ENCODE measurements around the gene CDKAL1.

DNA sequence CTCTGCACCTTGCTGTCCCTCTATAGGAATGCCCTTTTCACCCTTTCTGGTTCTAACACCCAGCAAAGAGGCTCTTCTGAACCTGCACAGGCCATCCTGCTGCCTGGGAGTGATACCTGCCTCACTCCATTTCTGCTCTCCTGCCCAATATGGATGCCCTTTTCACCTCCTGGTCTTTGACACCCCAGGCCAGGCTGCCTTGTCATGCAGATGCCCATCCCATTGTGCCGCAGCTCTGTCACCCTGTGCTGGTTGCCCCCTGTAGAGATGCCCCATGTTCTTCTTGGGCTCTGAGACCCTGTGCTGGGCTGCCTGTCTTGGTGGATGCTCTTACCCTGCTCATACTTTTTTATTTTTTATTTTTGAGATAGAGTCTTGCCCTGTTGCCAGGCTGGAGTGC, 95.3 kb downstream of the CDKAL1 start:
- no peak for TF ChIP-seq RFX5 (IDR thresholded peaks at IDR 0.05; ENCODE audit: low read depth, low read length)
- TF ChIP-seq, protein P1, sequence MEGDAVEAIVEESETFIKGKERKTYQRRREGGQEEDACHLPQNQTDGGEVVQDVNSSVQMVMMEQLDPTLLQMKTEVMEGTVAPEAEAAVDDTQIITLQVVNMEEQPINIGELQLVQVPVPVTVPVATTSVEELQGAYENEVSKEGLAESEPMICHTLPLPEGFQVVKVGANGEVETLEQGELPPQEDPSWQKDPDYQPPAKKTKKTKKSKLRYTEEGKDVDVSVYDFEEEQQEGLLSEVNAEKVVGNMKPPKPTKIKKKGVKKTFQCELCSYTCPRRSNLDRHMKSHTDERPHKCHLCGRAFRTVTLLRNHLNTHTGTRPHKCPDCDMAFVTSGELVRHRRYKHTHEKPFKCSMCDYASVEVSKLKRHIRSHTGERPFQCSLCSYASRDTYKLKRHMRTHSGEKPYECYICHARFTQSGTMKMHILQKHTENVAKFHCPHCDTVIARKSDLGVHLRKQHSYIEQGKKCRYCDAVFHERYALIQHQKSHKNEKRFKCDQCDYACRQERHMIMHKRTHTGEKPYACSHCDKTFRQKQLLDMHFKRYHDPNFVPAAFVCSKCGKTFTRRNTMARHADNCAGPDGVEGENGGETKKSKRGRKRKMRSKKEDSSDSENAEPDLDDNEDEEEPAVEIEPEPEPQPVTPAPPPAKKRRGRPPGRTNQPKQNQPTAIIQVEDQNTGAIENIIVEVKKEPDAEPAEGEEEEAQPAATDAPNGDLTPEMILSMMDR (IDR thresholded peaks at IDR 0.05 in 2 of 3, conservative IDR thresholded peaks at IDR 0.05 in 1 of 3; ENCODE audit: control insufficient read depth in 2 of 3, extremely low read depth in 1 of 3, insufficient read depth in 1 of 3, low read depth in 3 of 3, low read length in 3 of 3) = no peak
- no peak for TF ChIP-seq RELA (IDR thresholded peaks at IDR 0.05; ENCODE audit: borderline replicate concordance, partially characterized antibody)
- no peak for TF ChIP-seq ATF7 (IDR thresholded peaks at IDR 0.05; ENCODE audit: low read depth)
- no peak for TF ChIP-seq TAF1 (IDR thresholded peaks at IDR 0.05; ENCODE audit: borderline replicate concordance, low read depth, low read length)
- no peak for TF ChIP-seq CBX5 (IDR thresholded peaks at IDR 0.05; ENCODE audit: low read depth)
- TF ChIP-seq SRF (IDR thresholded peaks at IDR 0.05; ENCODE audit: low read depth in 2 of 2, low read length in 2 of 2) = no peak
- TF ChIP-seq CHD4 (IDR thresholded peaks at IDR 0.05) = no peak
- TF ChIP-seq, protein P2, sequence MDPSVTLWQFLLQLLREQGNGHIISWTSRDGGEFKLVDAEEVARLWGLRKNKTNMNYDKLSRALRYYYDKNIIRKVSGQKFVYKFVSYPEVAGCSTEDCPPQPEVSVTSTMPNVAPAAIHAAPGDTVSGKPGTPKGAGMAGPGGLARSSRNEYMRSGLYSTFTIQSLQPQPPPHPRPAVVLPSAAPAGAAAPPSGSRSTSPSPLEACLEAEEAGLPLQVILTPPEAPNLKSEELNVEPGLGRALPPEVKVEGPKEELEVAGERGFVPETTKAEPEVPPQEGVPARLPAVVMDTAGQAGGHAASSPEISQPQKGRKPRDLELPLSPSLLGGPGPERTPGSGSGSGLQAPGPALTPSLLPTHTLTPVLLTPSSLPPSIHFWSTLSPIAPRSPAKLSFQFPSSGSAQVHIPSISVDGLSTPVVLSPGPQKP (IDR thresholded peaks at IDR 0.05; ENCODE audit: low read depth, low read length) = no peak
- no peak for TF ChIP-seq KAT2A (conservative IDR thresholded peaks at IDR 0.05; ENCODE audit: control insufficient read depth, low read depth, low read length)
